ENCODE data around the gene GFPT2.
"Not testable (repeated sequence)": the region's sequence is repeated elsewhere in the genome, so short reads cannot be mapped to it uniquely, and the experiment has no call there.

The GFPT2 gene

DNA sequence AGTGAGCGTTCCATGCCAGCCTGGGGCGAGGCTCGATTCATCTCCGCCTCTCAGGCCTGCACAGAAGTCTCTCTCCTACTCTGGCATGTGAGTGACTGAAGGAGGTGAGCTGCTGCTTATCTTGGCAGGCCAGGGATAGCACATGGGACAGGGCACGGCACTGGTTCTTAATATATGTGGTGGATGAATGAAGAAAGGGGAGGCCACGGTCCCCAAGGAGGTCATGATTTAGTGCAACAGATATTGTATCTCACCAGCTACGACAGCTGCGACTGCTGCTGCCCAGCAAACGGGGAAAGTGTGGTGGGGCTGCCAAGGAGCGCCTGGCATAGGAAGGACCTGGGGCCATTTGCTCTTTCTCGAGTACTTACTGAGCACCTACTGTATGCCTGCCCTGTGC lies 41.9 kb downstream of the GFPT2 start:
- DNase-seq (ENCODE audit: extremely low read depth in 1 of 2, low read depth in 1 of 2) = no peak

DNA sequence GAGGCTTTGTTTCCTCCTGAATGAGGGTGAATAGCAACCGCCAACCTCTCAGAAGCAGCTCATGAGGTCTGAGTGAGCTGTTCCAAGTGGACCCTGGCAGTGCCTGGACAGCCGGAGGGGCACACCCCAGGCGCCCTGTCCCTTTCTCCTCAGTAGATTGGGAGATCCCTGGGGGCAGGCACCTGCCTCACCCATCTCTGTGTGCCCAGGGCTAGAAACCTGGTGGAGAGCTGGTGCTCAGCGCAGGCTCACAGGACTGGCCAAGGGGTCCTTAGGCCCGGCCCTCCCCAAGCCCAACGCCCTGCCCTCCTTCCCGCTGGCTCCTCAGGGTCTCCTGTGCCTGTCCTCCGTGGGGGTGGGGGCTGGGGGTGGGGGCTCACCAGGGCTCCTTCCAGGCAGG lies 46.3 kb downstream of the GFPT2 start:
- DNase-seq (ENCODE audit: extremely low read depth in 1 of 2, low read depth in 1 of 2) = no peak

DNA sequence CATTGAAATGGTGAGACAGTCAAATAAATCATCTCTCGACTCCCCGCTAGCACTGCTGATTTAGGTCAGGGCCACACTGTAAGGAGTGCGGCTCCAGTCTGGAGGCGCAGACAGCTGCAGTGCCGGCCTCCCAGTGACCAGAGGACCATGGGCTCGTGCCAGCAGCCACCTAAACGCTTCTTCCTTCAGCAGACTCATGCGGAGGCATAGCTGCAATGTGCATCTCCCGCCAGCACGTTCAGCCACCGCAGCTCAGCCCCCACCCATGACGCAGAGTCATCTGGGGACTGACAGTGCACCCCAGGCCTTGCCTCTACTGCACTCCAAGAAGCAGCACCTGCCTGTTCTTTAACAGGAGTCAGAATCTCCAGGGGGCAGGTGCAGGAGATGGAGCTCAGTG lies 47.7 kb downstream of the GFPT2 start:
- DNase-seq (ENCODE audit: extremely low read depth in 1 of 2, low read depth in 1 of 2) = no peak

DNA sequence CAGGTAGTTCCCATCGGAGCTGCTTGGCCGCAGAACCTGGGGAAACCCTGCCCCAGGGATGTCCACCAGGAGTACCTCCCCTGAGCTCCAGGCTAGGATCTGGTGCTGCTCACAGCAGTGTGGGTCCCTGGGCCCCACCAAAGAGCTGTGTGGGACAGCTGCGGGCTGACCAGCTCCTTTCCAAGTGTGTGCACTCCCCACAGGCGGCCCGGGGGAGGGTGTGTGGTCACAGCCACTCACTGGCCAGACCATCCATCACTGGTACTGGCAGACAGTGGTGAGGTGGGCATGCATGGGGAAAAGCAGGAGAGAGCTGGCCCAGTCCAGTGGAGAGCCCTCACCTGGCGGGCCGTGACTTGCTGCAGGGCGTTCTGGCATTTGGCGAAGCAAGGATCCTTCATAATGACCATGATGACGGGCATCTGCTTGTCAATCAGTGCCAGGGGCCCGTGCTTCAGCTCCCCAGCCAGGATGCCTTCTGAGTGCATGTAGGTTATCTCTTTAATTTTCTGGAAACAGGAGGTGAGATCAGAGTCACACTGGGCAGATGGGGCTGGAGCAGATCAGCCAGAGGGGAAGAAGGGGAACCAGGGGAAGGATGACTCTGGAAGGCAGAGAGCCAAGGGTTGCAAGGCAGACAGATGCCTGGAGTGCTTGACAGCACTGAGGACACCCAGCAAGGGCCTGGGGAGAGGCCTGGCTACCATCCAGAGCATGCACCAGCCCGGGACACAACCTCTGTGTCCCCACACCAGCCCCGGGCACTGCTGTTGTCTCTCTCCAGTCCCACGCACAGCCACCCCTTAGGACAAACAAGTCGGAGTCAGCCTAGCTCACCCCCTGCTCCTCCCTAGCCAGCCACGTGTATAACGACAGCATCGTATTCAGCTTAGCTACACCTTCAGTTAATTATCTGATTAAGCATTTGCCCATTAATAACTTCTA lies 48.4 kb downstream of the GFPT2 start:
- no peak for DNase-seq (ENCODE audit: extremely low read depth in 1 of 2, low read depth in 1 of 2)

DNA sequence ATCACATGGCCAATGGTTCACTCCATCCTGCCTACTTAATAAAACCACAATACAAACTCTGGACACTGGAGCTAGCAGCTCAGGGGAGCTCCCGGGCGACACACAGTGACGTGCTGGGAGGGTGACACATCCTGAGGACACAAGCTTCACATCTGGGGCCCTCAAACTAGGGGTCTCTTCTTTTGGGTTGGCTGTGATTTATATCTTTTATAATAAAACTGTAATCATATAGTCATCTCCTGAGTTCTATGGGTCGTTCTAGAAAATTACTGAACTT lies 49.2 kb downstream of the GFPT2 start:
- no peak for DNase-seq (ENCODE audit: extremely low read depth in 1 of 2, low read depth in 1 of 2)

DNA sequence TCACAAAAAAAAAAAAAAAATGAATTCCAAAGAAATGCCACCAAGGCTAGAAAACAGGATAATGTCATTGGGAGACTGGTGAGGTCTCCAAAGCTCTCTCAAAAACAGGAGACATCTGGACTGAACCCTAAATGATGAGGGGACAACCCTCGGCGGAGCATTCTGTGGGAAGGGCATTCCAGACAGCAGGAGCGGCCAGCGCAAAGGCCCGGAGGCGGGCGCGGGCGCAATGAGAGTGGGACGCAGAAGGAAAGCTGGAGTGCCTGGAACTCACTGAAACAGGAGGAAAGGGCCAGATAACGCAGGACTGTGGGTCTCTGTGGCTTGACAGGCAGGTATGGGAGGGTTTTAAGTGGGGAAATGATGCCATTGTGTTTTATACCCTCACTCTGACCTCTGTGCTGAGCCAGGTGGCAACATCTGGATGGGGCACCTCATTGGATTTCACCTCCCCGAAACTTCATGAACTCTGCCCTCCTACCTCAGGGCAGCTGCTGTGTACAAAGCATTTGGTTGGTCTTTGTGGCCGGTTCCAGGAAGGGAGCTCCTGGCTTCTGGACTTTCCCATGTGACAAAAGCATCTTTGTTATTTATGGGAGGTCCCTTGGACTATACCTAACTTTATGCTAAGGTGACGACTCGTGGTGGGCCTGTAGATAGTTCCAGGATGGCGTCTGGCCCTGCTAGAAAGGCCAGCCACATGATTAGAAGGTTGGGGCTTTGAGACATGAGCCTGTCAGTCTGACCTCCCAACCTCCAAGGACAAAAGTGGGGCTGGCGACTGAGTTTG lies 49.7 kb downstream of the GFPT2 start:
- DNase-seq (ENCODE audit: extremely low read depth in 1 of 2, low read depth in 1 of 2) = no peak

DNA sequence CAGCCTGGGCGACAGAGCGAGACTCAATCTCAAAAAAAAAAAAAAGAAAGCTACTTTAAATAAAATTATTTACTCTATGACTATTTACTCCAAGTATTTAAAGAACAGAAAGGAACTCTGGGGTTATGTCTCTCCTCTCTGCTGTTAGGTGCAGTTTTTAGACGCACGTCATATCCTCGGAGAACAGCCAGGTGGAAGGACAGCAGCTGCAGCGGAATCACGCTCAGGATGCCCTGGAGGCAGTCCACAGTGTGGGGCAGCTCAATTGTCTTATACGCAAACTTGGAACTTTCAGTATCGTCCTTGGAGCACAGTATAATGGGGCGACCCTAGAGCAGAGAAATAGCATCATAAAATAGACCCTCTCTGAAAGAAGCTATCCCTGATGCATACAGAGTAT lies 50.9 kb downstream of the GFPT2 start:
- no peak for DNase-seq (ENCODE audit: extremely low read depth in 1 of 2, low read depth in 1 of 2)

DNA sequence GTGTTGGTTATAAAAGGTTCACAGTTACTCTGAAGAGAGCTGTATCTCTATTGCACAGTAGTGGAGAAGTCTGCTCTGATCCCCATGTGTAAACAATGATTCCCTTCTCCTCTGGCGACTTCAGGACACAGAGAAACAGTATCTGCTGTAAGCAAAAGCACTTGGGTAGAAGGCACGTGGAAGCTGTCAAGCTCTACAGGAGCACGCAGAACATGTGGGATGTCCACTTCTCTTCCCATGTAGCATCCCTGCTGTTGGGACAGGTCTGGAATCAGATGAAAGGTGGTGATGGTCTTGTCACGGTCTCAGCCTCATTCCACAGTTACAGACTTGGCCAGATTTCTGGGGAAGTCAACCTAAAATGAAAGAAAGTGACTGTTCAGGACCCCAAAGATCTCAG lies 51.9 kb downstream of the GFPT2 start:
- DNase-seq (ENCODE audit: extremely low read depth in 1 of 2, low read depth in 1 of 2) = no peak

DNA sequence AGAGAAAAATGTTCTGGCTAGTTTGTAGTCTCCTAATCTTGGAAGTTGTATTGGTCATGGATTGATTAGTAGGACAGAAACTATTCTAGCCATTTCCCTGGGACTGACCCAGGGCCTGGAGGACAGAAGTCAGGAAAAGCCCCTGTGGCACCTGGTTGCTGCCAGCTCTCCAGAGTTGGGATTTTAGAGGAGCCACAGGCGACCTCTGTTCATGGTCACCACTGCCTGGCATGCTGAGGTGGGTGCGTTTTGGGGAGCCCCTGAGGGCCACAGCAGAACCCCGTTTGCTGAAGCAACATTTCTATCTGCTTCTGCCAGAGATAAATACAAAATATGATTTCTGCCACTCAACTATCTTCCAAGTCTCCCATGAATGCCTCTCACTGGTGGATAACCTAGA lies 53.6 kb downstream of the GFPT2 start:
- DNase-seq (ENCODE audit: extremely low read depth in 1 of 2, low read depth in 1 of 2) = no peak

DNA sequence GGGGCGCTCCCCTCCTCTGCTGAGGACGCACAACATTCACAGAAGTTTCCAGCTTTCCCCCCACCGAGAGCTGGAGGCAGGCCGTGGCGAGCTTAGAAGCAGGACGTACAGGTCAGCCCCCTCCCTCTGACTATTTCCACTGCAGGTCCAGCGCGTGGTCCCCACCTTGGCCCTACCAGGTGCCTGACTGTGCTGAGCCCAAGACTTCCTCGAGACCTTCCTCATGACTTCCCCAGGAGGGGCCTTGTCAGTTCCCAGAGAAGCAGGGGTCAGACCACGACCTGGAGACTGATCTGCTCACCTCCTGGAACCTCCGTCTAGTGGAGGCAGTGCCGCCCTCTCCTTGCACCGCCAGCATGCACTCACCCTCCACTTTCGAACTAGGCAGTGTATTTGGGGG lies 54.1 kb downstream of the GFPT2 start:
- not testable (repeated sequence) for DNase-seq (ENCODE audit: extremely low read depth in 1 of 2, low read depth in 1 of 2)

DNA sequence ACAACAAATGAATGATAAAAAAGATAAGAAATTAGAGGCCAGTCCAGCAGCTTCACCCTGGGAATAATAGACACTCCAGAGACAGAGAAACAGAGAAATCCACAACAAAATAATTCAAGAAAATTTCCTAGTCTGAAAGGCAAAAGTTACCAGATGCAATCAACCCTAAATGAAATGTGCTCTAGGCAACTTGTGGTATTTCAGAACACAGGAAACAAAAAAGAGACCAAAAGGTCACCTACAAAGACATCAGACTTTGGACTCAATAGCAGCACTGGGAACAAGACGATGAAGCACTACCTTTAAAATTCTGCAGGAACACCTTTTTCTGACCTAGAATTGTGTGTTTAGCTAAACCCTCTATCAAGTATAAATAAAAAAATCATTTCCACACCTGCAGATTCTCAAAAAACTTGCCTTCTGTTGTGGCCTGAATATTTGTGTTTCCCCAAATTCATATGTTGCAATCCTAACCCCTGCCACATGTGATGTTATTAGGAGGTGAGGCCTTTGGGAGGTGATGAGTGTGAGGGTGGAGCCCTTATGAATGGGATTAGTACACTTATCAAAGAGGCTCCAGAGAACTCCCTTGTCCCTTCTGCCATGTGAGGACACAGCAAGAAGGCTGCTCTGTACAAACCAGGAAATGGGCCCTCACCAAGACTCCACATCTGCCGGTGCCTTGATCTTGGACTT lies 55.4 kb downstream of the GFPT2 start:
- no peak for DNase-seq (ENCODE audit: extremely low read depth in 1 of 2, low read depth in 1 of 2)

DNA sequence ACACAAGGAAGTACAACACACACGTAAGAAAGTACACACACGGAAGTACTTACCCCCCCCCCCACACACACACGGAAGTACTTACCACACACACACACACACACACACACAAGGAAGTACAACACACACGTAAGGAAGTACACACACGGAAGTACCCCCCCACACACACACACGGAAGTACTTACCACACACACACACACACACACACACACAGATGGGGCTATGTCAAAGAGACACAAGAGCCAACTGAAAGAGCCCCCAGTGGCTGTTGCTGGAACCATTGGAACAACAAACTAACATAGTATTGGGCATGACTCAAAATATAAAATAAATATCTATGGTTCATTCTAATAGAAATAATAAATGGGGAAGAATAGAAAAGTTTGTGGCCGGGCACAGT lies 56.4 kb downstream of the GFPT2 start:
- DNase-seq (ENCODE audit: extremely low read depth in 1 of 2, low read depth in 1 of 2) = no peak

DNA sequence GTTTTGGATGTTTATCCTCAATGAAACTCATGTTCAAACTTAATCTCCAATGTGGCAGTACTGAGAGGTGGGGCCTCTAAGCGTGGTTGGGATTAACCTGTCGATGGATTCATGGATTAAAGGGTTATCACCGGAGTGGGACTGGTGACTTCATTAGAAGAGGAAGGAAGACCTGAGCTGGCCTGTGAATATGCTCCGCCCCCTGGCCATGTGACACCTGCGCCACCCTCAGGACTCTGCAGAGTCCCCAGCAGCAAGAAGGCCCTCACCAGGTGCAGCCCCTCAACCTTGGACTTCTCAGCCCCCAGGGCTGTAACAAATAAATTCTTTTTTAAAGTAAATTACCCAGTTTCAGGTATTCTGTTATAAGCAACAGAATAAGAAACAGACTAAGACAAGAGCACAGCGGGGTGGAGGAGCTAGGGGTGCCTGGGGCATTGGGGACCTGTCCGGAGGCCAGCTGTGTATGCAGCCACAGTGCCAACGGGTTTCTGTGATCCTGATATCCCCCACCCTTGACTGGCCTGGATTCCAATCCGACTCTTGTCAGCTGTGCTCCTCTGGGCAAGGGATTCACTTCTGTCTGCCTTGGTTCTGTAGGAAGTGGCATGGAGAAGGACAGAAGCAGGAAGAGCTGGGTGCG lies 58.1 kb downstream of the GFPT2 start:
- no peak for DNase-seq (ENCODE audit: extremely low read depth in 1 of 2, low read depth in 1 of 2)

DNA sequence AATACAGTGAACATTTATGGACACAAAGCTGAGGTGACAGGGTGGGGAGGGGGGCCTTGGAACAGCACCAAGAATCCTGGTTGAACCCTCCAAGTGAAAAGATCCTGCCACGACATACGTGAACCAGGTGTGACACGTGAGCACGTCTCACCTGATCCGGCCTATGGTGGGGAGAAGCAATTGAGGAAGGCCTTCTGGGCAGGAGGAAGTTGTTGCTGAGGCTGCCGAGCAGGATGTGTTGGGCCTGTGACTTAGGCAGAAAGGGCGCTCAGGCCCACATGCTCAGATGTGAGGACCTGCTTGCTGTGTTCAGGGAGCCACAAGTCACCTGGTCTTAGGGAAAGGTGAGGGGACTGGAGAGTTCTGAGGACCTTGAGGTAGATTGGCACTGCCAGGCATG lies 58.7 kb downstream of the GFPT2 start:
- DNase-seq (ENCODE audit: extremely low read depth in 1 of 2, low read depth in 1 of 2) = no peak

DNA sequence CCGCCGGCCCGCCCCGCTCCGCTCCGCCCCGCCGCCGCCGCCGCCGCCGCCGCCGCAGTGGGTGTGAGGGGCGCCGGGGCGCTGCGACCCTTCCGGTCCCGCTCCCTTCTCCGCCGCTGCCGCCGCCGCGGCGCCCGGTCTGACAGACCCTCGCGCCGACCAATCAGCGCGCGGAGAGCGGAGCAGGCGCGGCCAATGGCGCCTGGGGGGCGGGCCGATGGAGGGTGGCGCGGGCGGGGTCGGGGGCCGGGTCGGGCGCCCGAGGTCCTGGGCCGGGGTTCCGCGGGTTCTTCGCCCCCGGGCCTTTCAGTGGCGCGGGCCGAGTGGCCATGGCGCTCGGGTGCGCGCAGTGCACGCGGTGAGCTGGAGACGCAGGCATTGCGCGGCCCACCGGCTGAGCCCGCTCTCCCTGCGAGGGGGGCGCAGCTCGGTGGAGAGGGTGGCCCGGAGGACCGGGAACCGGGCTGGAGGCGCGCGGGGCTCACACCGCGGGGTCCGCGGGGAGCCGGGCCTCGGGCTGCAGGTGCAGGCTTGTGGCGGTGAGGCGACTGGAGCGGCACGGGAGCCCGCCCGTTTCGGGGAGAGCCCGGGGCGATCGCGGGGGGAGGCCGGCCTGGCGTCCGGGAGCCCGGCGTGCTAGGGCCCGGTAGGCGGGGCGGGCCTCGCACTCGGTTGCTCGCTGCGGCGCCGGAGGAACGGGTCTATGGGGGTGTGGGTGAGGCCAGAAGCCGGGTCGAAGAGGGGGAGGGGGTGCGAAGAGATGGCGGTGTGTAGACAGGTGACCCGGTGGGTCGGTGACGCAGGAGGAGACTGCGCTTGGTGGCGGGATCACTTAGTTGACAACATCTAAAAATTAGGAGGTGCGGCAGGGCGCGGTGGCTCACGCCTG lies 60.9 kb downstream of the GFPT2 start, which contains the start of gene MAPK9:
Gene MAPK9 (minus strand): TSS at position 141 of the 889 bp plus-strand sequence. CDS start 11,522 bp downstream, outside the sequence.
- peak; percentile 62 to 69 for DNase-seq (ENCODE audit: extremely low read depth in 1 of 2, low read depth in 1 of 2)

DNA sequence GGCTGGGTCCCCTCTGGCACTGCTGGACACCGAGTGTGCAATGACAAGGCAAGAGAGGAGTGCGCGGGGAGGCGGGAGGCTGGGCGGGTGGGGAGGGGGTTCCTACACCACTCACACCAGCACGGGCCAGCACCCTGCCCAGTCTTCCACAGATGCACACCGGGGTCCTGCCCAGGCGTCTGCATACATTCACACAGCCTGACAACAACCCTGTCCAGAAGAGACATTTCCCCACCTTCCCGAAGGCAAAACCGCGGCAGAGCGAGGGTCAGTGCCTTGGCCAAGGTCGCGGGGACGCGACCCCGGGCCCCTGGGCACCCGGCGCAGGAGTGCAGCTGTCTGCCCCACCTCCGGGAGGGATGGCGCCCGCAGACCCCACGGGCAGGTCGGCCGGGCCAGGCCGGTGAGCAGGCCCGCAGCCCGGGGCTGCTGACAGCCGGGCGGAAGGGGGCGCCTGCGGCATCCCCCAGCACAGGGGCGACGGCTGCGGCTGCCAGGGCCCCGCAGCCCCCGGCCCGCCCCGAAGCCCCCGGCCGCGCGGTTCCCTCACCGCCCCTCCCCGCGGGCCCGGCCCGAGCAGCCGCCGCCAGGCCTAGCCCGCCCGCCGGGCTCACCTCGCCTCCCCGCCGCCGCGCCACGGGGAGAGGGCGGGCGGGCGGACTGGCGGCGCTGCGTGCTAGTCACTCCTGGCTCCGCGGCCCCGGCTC lies 61.7 kb downstream of the GFPT2 start:
- no peak for DNase-seq (ENCODE audit: extremely low read depth in 1 of 2, low read depth in 1 of 2)

DNA sequence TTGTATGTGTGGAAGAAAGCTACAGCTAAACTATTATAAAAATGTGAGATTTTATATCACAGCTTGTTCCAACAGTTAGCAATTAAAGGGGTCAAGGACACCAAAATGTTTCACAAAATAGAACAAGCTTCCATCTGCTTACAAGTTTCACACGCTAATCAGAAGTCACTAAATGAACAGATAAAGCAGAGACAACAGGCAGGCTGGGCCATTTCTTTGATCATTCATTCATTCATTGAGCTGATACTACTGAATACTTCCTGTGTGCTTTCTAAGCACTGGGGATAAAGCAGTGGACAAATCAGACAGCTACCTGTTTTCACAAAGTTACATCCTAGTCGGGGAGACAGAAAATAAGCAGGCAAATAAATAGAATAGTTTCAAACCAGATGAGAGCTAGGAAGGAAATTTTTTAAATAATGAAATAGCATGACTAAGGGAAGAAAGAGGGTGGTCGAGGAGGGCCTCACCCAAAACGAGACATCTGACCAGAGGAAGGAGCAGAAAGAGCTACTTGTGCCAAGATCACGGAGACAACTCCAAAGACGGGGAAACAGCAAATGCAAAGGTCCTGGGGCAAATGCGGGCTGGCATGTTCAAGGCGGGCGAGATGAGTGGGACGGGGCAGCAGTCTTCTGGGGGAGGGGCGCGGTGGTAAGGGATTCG lies 62.4 kb downstream of the GFPT2 start:
- no peak for DNase-seq (ENCODE audit: extremely low read depth in 1 of 2, low read depth in 1 of 2)

DNA sequence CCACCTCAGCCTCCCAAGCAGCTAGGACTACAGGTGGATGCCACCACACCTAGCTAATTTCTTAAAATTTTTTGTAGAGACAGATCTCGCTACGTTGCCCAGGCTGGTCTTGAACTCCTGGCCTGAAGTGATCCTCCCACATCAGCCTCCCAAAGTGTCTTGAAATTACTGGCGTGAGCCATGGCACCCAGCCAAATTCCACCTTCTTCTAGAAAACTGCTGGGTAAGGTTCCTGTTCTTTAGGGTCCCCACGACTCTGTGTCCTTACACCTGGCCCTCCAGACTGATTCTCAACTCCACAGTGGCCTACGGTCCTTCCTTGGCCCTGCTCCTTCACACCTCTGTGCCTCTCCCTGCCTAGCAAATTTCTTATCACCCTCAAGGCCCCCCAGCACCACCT lies 63.2 kb downstream of the GFPT2 start:
- no peak for DNase-seq (ENCODE audit: extremely low read depth in 1 of 2, low read depth in 1 of 2)

DNA sequence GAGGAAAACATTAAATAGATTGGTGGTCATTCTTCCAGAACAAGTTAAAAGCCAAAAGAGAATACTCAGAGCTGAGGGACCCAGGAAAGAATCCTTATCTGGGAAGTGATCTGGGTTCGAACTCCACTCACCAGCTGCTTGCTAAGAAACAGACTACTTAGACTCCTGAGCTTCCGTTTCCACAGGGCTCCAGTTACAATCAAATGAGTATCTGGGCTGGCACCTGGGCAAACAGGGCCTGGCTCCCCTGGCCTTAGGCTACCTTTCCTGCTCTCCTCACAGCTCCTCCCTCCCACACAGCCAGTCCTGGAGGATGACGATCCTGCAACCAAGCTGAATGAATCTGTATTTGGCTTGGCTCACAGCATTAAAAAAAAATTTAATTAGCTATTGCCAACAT lies 63.7 kb downstream of the GFPT2 start:
- DNase-seq (ENCODE audit: extremely low read depth in 1 of 2, low read depth in 1 of 2) = no peak
